HG03521 (cell line): ENCODE measurements around the gene SPATA18.
A peak's percentile ranks its signal among the peaks of the same experiment; 100 is the strongest.
"Not testable (repeated sequence)": the region's sequence is repeated elsewhere in the genome, so short reads cannot be mapped to it uniquely, and the experiment has no call there.

Experiments used
- ATAC-seq: cut with Tn5 transposase; IDR thresholded peaks from one replicate; pipeline ENCODE4 v1.9.1; 2021; ENCODE audit warnings: mild to moderate bottlenecking, moderate library complexity; ENCODE audit not compliant: unreplicated experiment

SPATA18 gene

DNA sequence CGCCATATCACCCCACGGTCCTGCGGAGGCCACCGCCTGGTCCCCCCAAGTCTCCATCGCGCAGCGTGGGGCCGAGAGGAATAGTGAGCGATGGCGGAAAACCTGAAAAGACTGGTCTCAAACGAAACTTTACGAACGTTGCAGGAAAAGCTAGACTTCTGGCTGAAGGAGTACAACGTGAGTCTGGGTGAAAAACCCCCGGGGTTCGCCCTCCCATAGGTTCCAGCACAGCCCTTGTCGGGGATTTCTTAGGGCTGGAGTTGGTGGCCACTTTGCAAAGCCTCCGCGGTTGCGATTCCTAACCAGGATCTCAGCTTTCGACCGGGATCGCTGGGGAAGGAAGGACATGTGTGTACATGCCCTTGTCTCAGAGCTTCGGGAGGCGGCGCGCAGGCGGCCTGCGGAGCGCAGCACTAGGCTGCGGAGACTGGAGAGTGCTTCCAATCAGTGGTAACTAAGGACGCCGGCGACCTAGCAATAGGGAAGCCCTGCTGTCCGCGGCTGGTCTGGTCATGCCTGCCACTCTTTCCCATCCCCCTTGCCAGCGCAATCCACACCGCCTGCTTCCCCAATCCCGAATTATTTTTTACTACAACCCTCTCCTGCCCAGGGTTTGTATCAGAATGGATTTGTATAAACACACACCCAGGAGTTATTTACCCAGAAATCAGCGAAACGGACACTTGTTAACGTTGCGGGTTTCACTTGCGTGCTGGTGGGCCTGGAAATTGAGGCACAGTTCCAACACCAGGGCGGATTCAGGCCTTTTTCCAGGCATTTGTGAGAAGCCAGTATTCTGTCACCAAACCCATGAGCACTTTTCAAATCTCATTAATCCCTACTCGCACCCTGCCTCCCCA is 741 bp downstream of the SPATA18 start:
- peak; percentile 61 for ATAC-seq

DNA sequence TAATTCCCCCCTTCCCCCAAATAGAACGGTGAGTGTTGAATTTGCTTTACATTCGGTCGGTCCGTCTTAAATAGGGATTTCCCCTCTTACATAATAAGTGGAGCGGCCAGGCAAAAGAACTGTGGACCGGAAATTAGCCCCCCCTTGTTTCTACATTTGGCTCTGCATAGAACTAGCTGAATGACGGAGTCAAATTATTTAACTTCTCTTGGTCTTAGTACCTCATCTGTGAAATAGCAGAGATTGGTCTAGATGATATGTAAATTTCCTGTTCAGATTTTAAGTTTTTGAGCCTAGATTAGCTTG is 1.3 kb downstream of the SPATA18 start:
- peak; percentile 45 for ATAC-seq

DNA sequence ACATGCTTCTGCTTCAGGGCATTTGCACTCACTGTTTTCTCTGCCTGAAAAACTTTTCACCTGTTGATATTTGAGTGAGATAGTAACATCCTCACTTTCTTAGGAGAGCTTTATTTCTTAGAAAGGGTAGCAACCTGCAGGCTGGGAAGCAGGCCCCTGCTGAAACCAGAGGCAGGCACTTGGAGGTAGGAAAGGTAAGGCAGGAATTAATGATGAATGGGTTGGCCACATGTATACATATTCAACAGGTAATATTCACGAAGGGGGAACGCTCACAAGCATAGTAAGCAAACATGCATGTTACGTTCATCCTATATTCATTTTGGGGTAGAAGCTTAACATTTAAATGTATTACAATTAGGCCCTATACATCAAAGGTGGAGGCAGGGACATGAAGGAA is 3.1 kb downstream of the SPATA18 start:
- no peak for ATAC-seq

DNA sequence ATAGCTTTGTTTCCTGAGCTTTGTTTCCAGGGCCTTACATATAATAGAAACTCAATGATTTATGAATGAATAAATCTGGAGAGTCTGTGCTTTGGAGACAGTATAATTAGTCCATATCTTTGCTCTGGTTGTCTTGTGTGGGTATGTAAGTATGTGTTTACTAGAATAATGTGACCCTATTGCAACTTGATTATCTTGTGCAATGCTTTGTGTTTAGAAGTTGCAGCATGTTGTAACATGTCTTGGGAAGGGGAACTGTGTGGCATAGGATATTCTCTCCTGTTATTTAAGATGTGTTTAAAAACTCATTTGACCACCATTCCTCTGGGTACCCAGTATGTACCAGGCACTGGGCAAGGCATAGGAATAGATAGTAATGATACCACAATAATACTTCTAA is 6.1 kb downstream of the SPATA18 start:
- no peak for ATAC-seq

DNA sequence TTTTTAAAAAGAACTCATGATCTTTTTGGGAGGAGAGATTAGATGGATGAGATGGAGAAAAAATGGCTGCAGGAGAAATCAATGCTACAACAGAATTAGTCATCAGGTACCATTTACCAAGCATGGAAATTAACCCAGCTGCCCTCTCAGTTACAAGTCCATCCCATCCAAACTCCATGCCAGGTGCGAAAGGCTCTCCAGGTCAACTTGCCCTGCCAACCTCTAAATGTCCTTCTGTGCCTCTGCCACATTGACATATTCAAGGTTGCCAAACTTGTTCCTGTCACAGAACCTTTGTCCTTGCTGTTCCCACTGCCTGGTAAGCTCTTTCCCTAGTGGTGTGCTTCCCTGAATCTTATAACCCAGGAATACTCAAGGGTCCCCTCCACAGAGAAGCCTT is 7.2 kb downstream of the SPATA18 start:
- ATAC-seq: no peak

DNA sequence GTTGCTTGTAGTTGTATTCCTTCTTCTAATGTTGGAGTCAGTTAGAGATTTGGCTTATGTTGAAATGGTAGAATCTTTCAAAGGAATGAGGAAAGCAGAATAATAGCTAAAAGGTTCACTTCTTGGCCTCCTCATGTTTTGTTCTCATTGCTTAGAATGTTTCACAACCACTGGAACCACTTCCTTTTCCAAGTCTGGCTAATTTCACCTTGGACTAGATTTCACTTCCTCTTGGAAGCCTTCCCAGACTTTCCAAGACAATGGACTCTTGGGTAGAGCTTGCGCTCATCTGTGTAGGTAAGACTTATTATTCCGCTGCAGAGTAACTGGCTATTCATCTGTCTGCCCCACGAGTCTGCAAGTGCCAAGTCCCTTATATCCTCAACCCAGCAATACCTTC is 8.3 kb downstream of the SPATA18 start:
- ATAC-seq: no peak

DNA sequence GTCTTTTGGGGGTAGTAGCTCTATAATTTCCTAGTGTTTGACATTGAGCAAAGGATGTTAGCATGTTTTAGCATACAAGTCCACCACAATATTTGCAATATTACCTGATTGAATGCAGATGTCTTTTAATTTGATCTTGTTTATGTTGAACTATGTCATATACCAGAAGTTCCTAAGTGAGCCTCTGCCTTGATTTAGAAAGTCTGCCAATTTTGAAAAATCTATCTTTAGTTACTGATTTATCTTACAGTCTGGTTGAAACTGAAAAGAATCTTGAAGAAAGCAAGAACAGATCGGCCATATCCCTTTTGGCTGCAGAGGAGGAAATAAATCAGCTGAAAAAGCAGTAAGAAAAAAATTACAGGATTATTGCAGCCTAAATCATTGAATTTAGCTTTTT is 18.5 kb downstream of the SPATA18 start:
- ATAC-seq: no peak

DNA sequence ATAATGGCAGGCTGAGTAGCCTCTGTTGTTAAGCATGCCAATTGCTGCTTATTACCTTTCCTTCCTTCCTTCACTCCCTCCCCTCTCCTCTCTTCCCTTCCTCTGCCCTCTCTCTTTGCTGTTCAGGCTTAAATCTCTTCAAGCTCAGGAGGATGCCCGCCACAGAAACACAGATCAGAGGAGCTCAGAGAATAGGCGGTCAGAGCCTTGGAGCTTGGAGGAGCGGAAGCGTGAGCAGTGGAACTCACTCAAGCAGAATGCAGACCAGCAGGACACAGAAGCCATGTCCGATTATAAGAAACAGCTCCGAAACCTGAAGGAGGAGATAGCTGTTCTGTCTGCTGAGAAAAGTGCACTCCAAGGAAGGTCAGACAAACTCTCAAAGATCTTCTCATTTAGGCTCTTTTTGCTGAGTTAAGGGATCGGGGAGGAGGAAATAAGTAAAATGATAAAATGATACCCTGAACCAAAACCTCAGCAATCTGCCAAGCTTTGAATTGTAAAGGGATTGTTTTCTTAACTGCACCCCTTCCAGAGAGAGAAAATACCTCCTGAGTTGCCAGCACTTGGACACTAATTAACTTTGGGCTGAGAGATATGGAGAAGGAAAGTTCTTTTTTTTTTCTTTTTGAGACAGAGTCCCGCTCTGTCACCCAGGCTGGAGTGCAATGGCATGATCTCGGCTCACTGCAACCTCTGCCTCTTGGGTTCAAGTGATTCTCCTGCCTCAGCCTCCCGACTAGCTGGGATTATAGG is 20.9 kb downstream of the SPATA18 start:
- no peak for ATAC-seq

DNA sequence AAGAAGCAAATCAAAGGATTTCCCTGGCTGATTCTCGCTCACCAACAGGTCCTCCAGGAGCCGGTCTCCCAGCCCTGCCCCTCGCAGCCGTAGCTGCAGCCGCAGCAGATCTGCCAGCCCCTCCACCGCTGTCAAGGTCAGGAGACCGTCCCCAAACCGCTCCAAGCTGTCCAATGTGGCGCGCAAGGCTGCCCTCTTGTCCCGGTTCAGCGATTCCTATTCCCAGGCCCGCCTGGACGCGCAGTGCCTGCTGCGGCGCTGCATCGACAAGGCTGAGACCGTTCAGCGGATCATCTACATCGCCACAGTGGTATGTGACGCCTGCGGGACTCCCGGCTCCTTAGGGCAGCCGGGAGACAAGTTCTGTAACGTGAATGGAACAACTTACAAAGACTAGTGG is 25.6 kb downstream of the SPATA18 start:
- ATAC-seq: no peak

DNA sequence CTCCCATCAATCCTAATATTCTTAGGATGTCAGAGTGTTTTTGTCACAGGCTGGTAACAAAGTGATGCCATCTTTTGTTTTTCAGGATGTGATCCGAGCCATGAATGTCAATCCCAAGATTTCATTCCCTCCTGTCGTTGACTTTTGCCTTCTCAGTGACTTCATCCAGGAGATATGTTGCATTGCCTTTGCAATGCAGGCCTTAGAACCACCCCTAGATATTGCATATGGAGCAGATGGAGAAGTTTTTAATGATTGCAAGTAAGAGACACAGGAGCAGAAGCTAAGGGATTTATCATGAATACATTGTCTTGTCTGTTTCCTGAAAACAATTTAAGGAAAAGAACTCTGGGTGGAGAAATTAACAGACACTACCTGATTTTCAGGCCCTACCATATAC is 28.6 kb downstream of the SPATA18 start:
- ATAC-seq: no peak

DNA sequence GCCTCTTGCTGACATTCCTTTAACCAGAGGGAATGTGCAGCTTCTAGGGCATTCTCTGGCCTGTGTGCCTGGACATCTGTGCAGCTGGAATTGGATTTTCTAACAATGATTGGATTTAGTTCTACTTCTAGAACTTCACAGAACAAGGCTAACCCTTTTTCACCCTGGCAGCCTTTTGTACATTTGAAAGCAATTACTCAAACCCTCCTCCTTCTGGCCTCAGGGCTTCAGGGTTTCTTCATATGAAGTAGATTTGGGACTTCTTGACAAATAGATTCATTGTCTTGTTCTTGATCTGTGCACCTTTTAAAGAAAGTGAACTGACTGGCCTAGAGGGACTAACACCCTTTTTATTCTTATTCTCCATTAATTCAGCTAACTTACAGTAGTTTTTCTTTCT is 30.1 kb downstream of the SPATA18 start:
- no peak for ATAC-seq

DNA sequence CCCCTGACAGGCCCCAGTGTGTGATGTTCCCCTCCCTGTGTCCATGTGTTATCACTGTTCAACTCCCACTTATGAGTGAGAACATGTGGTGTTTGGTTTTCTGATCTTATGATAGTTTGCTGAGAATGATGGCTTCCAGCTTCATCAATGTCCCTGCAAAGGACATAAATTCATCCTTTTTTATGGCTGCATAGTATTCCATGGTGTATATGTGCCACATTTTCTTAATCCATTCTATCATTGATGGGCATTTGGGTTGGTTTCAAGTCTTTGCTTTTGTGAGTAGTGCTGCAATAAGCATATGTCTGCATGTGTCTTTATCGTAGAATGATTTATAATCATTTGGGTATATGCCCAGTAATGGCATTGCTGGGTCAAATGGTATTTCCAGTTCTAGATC is 35.3 kb downstream of the SPATA18 start:
- ATAC-seq: not testable (repeated sequence)

DNA sequence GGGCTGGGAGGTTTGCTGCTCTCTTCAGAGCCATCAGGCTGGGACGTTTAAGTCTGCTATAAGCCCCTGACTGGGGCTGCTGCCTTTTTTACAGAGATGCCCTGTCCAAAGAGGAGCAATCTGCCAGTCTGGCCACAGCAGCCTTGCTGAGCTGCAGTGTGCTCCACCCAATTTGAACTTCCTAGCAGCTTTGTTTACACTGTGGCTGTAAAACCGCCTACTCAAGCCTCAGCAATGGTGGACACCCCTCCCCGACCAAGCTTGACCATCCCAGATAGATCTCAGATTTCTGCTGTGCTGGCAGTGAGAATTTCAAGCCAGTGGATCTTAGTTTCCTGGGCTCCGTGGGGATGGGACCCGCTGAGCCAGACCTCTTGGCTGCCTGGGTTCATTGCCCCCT is 40.7 kb downstream of the SPATA18 start:
- no peak for ATAC-seq

DNA sequence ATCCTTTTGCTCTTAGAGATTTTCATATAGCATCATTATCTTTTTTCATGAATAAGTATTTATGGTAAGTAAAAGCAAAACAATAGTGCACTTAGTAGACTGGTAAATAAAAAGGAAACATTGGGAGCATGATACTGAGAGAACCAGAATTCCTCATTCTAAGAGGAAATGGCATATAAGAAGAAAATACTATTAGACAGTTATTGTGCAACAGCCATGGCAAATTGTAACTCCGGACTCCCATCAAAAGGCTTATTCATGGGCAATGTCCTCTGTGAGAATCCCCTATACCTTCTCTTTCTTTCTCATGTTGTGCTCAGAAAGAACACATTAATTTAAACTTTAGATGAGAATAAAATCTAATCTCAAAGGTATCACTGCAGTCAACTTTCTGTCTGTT is 42.4 kb downstream of the SPATA18 start:
- no peak for ATAC-seq

DNA sequence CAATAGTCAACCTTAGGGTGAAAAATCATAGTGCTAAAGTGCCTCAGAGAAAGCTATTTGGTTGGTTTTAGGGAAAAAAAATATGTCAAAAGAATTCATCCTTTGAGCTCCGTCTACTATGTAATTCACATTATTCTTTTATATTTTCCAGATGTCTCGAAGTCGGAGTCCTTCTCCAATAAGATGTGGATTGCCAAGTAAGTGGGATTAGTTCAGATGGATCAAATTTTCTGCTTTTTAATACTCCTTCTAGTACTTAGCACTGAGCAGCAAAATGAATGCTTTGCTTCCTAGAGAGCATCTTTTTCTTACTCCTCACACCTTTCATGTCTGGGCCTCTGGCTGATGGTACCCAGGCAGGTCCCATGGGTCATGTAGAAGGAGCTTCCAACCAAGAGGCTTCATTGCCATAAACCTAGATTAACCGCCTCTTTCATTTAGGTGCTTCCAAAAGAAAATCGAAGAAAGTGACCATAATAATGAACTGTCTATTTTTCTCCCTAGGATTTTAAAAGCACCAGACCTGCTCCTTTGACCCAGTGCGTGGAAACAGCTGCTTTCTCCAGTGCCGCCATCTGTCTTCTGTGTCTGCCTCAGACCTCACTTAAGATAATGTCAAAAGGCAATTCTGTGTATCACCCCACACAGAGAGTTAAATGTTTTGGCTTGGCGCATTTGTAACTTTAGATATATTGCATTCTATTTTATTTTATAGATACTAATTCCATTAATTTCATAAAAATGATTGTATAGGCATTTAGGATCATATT is 43.5 kb downstream of the SPATA18 start:
- ATAC-seq: no peak

DNA sequence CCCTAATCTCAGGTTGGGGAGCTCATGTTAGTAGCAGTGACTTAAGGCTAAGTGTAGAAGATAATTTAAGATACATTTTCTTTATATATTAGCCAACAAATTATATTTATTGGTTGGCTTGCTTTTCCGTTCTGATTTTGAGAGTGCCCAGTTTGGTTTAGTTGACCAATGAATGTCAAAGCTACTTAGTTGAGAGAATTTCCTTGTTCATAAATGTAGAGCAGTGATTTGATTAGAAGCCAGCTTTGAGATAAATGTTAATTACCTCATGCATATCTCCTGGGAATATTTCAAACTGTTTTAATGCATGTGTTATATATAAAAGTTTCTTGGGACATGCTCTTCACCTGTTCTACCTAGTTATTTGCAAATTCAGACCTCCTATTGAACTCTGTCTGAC is 44.3 kb downstream of the SPATA18 start:
- no peak for ATAC-seq

DNA sequence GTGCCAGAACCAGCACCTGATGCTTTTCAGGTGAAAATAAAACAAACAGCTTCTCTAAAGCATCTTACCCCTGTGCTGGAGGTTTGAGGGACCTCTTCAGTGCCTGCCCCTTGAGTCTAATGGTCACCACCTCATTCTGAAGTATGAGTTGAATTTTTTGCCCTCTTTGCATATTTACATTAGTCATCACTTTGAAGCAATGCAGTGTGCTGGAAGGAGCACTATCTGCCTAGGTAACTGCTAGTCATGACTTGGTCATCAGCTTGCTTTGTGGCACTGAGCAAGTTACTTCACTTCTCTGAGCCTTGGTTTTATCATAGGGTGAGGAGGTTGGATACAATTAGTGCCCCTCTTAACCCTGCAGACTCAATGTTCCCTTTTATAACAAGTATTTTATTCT is 44.9 kb downstream of the SPATA18 start:
- ATAC-seq: no peak

DNA sequence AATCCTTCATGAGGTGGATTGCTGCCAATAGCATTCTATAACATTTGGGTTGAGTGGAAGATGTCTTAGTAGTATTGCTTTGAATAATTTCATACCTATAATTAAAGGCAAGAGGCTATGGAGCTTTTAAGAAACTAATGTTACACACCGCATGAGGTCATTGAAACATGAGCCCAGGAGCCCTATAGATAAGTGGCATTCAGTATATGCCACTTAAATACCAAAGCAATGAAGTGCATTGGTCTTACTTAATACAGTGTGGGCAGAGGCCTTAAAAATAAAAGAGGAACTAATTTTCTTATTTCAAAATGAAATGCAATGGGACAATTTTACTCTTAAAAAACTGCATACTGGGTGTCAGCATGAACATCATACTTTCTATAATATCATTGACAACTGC is 47.5 kb downstream of the SPATA18 start:
- no peak for ATAC-seq

DNA sequence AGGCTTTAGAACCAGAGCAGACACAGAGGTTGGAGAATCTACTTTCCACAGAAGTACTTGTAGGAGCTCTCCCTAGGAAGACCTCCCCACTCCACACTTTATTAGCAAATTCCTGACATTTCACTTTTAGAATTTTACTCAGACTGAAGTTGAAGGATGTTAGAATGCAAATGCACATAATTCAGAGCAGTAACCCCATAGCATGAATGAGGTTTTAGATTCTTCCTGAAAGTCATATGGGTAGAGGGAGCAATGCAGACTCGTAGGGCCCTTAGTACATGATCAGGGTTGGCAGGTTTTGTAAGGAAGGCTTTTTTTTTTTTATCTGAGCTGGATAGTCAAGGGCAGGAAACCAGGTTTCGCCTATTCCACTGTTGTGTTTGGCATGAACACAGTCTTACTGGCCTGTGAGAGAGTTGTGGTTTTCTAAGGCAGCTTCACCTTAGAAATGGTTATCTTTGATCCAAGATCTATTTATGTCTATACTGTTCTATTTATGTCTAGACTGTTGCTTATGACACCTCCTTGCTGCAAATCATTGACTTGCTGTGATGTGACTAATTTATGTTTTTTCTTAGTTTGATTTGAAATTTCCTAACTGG is 48.9 kb downstream of the SPATA18 start:
- ATAC-seq: no peak

DNA sequence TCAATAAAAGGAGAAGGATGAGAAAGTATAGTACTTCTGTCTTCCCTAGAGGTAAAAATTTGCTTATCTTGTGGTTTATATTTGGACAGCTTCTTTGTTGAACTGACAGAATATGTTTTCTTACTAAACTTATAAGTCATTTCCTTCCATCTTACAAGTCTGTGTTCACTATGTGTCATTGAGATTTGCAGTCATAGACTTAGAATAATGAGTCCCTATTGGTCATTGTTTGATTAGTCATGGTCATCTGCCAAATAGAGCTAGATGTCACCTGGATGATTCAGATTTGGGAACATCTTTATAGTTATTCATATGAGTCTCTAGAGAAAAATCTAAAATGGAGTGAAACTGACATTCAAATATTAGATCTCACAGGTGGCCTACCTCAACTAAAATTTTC is 51.5 kb downstream of the SPATA18 start:
- no peak for ATAC-seq

DNA sequence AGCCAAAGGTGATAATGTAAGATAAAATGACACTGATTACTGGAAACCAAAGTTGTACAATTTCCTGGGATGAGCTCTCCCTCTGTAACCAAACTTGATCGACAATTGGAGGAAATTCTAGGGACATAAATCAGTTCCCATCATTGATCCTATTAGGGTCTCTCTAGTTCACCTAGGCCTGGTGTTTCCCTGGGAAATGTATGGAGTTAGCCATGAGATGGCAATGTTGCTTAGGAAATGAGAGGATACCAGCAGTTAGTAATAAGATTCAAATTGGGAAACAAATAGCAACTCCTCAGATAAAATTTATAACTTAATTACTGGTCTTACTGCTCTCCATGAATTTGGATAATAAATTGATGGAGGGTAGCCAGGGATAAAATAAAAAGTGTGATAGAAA is 52.2 kb downstream of the SPATA18 start:
- no peak for ATAC-seq
